ES-I3 (cell line): ENCODE data around the gene TMCC2.
"Not testable (repeated sequence)": the region's sequence is repeated elsewhere in the genome, so short reads cannot be mapped to it uniquely, and the experiment has no call there.

Experiments used
- H3K36me3 ChIP-seq: 2 replicates; pipeline ENCODE4 v1.6.1; 2013; ENCODE audit warnings: mild to moderate bottlenecking, low read length, control low read depth, moderate library complexity; ENCODE audit not compliant: insufficient read depth
- H3K4me1 ChIP-seq: 2 replicates; pipeline ENCODE4 v1.6.1; 2013; ENCODE audit warnings: mild to moderate bottlenecking, control low read depth, low read length; ENCODE audit not compliant: insufficient read depth
- H3K9ac ChIP-seq: 2 replicates; pipeline ENCODE4 v1.6.1; 2013; ENCODE audit warnings: low read depth, mild to moderate bottlenecking, low read length, moderate library complexity
- H3K9me3 ChIP-seq: 2 replicates; pipeline ENCODE4 v1.6.1; 2013; ENCODE audit warnings: mild to moderate bottlenecking, low read length, moderate library complexity; ENCODE audit not compliant: control insufficient read depth, insufficient read depth

The TMCC2 gene

DNA sequence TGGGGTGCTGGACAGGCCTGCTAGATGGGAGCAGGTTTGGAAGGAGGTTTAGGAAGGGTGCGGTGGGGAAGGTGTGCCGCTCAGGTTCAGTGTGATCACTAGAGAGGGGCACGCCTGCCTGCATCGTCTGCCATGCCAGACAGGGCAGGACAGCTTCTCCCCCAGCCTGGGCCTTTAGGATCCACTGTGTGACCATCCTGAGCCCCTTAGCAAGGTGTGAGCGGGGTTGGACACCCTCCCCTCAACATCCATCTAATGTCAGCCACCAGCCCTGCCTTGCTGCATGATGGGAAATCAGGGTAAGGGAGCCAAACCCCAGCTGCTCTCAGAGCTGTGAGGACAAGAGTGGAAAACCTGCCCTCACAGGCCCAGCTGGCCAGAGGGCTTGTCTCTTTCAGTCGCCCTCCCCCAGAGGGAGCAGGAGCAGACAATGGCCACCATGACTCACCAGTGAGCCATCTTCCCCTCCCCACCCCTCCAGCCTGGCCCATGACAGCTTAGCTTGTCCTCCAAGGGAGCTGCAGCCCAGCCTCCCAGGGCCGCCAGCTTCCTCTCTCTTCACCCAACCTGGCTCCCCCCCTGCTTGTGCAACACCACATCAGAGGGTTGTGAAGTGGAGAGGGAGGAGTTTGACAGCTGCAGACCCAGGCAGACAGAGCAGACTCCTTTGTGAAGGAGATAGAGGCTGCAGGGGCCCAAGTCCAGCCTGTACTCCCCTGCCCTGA lies 56.8 kb downstream of the TMCC2 start:
- no peaks in the 10 kb centered on the region for H3K9me3 ChIP-seq
- peaks cover 49% of the 10 kb centered on the region for H3K4me1 ChIP-seq
- no peaks in the 10 kb centered on the region for H3K36me3 ChIP-seq
- H3K9ac ChIP-seq, result no peak overlapping the region; the same call in 1 of the 2 replicates

DNA sequence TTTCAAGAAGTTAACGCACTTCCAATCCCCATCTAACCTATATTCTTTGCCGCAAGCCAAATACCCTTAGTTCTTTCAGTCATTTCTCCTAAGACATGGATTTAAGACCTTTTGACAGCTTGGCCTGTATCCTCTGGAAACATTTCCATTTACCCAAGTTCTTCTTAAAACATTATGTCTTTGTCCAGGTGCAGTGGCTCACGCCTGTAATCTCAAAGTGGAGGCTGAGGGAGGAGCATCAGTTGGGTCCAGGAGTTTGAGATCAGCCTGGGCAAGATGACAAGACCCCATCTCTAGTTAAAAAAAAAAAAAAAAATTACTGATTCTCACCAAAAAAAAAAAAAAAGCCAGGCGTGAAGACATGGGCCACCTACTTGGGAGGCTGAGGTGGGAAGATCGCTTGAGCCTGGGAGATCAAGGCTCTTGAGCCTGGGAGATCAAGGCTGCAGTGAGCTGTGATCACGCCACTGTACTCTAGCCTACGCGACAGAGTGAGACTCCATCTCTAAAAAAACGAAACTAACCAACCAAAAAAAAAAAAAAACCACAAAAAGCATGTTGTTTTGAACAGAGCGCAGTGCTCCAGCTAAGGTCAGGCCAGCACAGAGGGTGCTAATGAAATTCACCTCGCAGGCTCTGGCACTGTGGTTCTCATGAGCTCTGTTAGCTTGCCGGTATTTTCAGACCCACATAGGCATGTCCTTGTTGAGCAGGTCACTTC lies 57.8 kb downstream of the TMCC2 start:
- Histone ChIP-seq H3K9me3 (no peaks in the 10 kb centered on the region), H3K4me1 (peaks cover 49% of the 10 kb centered on the region), H3K9ac (no peak overlapping the region; the same call in 1 of the 2 replicates), H3K36me3 (no peaks in the 10 kb centered on the region)

DNA sequence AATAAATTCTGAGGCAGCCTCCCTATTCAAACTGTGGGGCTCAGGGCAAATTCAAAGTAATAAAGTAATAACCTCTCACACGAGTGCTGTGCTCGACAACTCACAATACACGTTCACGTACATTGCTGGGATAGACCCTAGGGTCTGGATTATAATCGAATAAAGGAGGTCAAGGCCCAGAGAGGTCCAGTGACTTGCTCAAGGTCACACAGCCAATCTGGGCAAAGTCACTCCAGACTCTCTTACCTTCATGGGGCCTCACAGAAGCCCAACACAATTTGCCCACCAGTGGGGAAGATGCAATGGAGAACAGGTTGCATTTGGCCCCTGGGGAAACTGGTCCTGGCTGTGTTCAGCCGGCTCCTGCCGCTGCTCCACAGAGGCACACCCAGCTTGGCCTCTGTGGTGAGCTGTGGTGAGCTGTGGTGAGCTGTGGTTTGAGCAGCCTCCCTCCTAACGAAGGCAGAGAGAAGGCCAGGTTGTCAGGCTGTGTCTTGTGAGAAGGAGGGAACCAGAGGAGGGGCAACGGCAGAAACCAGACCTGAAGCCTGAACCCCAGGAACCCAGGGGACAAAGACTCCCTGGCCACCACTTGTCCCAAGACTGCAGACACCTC lies 58.7 kb downstream of the TMCC2 start:
- H3K36me3 ChIP-seq, result no peaks in the 10 kb centered on the region
- H3K9me3 ChIP-seq, result no peaks in the 10 kb centered on the region
- peaks cover 49% of the 10 kb centered on the region for H3K4me1 ChIP-seq
- H3K9ac ChIP-seq, result no peak overlapping the region

DNA sequence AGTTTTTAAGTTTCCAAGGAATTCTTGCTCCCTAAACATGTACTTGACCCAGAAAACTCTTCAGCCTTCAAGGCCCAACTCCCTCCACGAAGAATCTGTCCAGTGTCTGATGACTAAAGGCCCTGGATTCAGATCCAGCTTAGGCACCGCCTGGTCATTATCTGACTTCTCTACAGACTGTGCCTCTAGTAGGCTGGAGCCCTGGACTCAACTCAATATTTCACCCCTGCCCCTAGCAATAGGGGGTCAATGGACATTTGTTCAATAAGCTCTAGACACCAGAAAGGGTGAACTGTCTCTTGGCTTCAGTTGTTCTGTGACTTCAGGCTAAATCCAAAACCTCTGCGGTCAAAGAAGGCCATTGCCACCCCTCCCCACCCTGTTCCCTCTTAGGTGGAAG lies 59.3 kb downstream of the TMCC2 start:
- H3K9ac ChIP-seq, result no peak overlapping the region

DNA sequence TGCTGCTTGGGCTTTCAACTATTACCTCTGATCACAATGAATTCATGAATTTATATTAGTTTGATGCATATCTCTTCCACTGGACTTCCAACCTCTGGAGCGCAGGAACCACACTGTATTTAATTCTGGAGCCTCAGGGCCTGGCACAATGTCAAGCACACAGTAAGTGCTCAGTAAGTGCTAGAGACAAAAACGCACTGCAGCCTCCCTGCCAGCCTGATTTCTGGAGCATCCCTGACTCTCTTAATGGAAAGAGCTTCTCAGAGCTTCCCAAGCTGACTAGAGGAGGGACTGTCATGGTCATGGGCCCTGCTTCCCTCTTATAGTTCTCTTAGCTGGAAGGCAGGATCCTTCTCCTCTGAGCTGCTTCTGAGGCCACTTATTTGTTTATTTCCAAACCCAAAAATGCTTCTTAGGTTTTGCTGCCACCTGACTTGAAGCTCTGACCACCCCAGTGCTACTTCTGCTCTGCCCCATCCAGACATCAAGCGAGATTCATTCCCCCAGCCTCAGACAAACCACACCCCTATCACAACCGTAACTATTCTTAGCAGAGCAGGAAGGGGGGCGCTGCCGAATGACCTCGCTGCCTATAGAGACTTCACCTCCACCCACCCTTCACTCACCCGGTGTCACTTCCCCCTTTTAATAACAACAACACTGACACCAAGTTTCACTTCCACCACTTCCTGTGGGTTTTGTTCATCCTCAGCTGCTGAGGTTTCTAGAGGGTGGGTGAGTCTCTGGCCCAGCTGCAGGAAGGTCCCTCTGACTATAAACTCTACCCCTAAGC lies 60.2 kb downstream of the TMCC2 start:
- Histone ChIP-seq H3K4me1 (peaks cover 49% of the 10 kb centered on the region), H3K9ac (no peak overlapping the region), H3K36me3 (no peaks in the 10 kb centered on the region)

More for the DNA sequence above, 59.3 kb downstream of the TMCC2 start:
- peaks cover 49% of the 10 kb centered on the region for H3K4me1 ChIP-seq
- H3K9me3 ChIP-seq, result no peaks in the 10 kb centered on the region
- no peaks in the 10 kb centered on the region for H3K36me3 ChIP-seq

DNA sequence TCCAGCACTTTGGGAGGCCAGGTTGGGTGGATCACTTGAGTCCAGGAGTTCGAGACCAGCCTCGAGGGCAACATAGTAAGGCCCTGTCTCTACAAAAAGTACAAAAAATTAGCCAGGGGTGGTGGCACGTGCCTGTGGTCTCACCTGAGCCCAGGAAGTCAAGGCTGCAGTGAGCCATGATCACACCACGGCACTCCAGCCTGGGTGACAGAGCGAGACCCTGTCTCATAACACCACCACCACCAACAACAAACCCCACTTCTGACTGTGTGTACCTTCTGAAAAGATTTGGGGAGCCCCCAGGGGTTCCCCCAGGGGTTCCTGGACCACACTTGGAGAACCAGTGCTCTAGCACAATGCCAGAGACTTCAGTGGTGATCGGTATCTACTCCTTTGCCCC lies 63.9 kb downstream of the TMCC2 start:
- Histone ChIP-seq H3K36me3 (no peaks in the 10 kb centered on the region), H3K9ac (no peak overlapping the region), H3K4me1 (peaks cover 49% of the 10 kb centered on the region)

More for the DNA sequence above, 60.2 kb downstream of the TMCC2 start:
- H3K9me3 ChIP-seq, result no peaks in the 10 kb centered on the region

DNA sequence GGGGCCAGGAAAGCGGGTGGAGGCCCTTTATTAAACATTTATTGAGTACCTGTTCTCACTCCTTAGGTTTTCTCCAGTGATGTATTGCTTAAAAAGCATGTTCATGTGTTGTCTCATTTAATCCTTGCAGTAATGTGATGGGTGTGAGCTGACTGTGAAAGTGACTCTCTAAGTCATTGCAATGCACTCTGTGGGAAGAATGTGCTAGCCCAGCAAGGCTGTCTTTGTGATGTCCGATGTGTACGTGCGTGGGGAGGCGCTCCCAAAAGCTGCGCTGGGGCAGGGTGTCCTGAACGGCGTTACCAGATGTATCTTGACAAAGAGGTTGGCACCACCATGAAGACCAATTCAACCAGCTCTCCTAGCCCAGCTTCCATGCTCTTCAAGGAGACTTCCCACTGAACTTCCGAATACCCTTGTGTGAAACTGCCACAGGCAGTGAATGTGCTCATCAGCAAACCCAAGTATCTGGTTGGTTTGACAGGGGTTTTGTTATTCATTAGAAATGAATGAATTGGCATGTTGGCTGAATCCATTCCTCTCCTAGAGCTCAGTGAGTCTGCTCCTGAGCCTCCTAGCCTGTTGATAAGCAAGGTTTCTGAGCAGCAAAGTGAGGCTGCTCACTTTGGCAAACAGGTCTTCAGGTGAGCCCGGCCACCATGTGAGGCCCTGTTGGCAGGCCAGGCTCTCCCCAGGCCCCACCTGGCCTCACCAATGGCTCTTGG lies 65.8 kb downstream of the TMCC2 start:
- no peaks in the 10 kb centered on the region for H3K36me3 ChIP-seq
- no peak overlapping the region; the same call in 1 of the 2 replicates for H3K9ac ChIP-seq
- no peaks in the 10 kb centered on the region for H3K9me3 ChIP-seq
- H3K4me1 ChIP-seq, result peaks cover 46% of the 10 kb centered on the region

More for the DNA sequence above, 63.9 kb downstream of the TMCC2 start:
- H3K9me3 ChIP-seq, result no peaks in the 10 kb centered on the region

DNA sequence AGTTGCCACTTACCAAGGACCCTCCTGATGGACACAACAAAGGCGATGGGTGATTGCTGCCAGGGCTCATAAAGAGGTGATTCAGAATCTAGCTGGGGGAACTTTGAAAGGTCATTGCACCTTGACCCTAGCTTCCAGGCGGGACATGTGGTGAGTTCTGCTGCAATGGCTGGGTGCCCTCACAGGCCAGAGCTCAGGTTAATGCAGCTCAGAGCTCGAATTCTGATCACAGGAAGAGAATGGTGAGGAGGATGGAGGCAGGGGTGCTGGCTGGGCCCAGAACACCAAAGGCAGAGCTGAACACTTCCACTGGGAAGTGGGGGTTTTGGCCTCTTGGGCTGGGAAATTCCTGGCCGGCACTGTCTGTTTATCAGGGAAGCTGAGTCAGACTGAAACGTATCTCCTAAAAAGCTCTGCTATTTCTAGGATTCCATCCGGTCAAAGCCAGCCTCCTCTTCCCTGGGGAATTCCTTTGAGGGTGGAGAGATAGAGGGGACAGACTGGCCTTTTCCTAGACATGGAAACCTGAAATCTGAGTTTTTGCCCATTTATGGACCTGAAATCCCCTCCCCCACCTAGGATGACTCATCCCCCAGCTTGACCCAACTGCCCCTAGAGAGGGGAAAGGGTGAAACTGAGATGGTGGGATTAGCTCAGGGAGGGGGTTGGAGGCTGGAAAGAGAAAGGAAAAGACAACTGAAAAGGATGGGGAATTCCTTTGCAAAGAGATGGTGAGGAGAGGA lies 66.6 kb downstream of the TMCC2 start:
- no peak overlapping the region; the same call in 1 of the 2 replicates for H3K9ac ChIP-seq
- H3K4me1 ChIP-seq, result peaks cover 46% of the 10 kb centered on the region
- no peaks in the 10 kb centered on the region for H3K9me3 ChIP-seq
- H3K36me3 ChIP-seq, result no peaks in the 10 kb centered on the region

DNA sequence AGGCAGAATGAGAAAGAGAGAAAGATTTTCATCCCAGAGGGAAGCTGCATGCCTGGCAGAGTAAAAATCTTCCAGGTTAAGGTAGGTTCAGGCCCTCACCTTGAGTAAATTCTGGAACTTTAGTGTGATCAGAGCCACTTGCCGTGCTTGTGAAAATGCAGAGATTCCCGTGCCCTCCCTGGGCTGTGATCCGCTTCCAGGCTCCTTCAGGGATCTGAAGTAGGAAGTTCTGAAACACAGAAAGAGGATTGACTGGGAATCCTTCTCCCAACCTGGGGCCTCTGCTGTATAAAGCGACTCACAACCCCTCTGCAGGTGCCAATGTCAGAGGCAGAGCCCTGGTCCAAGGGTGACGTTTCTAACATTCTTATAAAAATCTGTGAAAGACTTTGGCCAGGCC lies 67.2 kb downstream of the TMCC2 start:
- Histone ChIP-seq H3K9ac (peak overlapping the region; percentile 9; the same call in 1 of the 2 replicates), H3K4me1 (peaks cover 46% of the 10 kb centered on the region), H3K9me3 (no peaks in the 10 kb centered on the region), H3K36me3 (no peaks in the 10 kb centered on the region)

DNA sequence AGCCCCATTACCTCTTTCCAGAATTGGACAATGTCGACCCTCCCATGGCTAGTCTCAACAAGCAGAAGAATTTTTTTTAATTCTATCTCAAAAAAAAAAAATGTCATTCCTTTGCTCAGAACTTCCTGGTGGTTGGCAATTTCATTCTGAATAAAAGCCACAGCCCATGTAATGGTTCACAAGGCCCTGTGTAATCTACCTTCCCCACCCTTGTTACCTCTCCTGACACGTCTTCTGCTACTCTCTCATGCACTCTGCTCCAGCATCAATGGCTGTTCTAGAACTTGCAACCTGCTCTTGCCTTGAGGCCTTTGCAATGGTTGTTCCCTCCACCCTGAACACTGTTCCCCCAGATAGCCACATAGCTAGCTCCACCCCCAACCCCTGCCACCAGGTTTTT lies 68.4 kb downstream of the TMCC2 start:
- H3K36me3 ChIP-seq, result no peaks in the 10 kb centered on the region
- H3K4me1 ChIP-seq, result peaks cover 57% of the 10 kb centered on the region
- no peak overlapping the region for H3K9ac ChIP-seq
- H3K9me3 ChIP-seq, result no peaks in the 10 kb centered on the region

DNA sequence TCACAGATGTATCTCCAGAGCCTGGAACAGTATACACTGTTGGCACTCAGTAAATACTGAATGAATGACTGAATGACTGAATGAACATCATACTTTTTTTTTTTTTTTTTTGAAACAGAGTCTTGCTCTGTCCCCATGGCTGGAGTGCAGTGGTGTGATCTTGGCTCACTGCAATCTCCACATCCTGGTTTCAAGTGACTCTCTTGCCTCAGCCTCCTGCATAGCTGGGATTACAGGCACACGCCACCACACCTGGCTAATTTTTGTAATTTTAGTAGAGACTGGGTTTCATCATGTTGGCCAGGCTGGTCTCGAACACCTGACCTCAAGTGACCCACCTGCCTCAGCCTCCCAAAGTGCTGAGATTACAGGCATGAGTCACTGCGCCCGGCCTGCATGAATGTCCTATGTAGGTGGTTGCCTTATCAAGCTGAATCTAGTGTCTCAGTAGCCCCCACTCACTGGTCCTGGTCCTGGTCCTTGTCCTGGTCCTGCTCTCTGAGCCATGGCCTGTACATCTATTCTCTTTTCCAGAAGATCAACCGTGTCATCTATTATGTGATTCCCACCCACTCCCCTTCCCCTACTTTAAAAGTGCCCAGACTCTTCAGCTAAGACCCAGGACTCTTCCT lies 69.9 kb downstream of the TMCC2 start:
- not testable (repeated sequence) for H3K9me3 ChIP-seq, H3K9ac ChIP-seq, H3K36me3 ChIP-seq
- peaks cover 65% of the 10 kb centered on the region for H3K4me1 ChIP-seq

DNA sequence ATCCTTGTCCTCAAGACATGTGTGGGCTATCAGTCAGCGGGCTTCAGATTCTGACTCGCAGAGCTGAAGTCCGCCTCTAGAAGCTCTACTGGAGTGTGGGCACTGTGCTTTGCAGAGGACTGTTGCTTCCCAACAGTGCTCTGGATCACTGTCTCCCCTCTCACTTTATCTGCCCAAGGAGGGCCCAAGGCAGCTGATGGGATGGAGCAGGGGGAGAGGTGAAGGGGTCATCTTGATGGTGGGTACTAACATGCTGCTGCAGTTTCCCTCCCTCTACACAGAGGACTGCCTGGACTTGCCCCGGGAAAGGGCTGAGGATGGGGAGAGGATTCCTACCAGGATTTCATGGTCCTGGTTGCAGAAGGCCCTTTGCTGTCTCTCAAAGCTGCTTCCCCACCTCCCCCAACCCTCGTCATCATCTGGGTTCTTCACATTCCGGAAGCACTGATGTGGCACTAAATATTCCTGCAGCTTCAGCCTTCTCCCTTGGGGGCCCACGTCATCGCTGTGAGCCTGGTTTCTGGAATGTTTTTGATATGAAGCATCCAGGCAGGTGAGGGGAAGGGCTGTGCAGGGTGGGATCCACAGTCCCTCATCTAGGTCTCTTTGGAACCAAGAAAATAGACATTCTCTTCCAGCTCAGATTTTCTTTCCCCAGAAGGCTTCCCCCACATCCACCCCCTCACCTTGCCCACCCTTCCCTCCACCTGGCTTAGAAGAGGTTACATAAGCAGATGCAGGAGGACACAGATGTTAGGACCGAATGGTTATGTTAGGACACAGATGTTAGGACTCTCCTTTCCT lies 70.6 kb downstream of the TMCC2 start:
- no peaks in the 10 kb centered on the region for H3K9me3 ChIP-seq
- peaks cover 67% of the 10 kb centered on the region for H3K4me1 ChIP-seq
- H3K9ac ChIP-seq, result no peak overlapping the region; the same call in 1 of the 2 replicates
- 0 out of 2 replicates have a peak, but pooled peaks cover 4% of the 10 kb centered on the region for H3K36me3 ChIP-seq
